HEK293T (cell line): ENCODE data around the gene TOPAZ1.

Experiments used
- CTCF ChIA-PET: fragments of 350-600 bp; formaldehyde crosslinking; extraction: SDS; loops from one replicate; lab custom pipeline; 2021; ENCODE audit warnings: antibody characterized with exemption, inconsistent platforms; lab: Yijun Ruan, JAX
- POLR2A ChIA-PET: fragments of 350-600 bp; formaldehyde crosslinking; extraction: SDS; loops from one replicate; lab custom pipeline; 2020; ENCODE audit warnings: antibody characterized with exemption, inconsistent platforms; lab: Yijun Ruan, JAX
- DNase-seq: peaks from one replicate; pipeline ENCODE4 v3.0.0; 2012; ENCODE audit warnings: mixed read lengths; ENCODE audit errors: extremely low spot score
- ARNT ChIP-seq: fragments of 450-650 bp; IDR thresholded peaks from 2 replicates; pipeline ENCODE4 v1.6.1; 2017; ENCODE audit warnings: mild to moderate bottlenecking
- BHLHE40 ChIP-seq: fragments of 450-650 bp; IDR thresholded peaks from 2 replicates; pipeline ENCODE4 v1.6.1; 2016; ENCODE audit warnings: mild to moderate bottlenecking, moderate library complexity, borderline replicate concordance
- CTBP1 ChIP-seq: fragments of 450-650 bp; IDR thresholded peaks from 2 replicates; pipeline ENCODE4 v1.6.1; 2016; ENCODE audit warnings: borderline replicate concordance
- ELF4 ChIP-seq: fragments of 450-650 bp; IDR thresholded peaks from 2 replicates; pipeline ENCODE4 v1.6.1; 2017; ENCODE audit warnings: antibody characterized with exemption
- FOXA1 ChIP-seq: fragments of 450-650 bp; IDR thresholded peaks from 2 replicates; pipeline ENCODE4 v1.6.1; 2016; ENCODE audit warnings: mild to moderate bottlenecking
- FOXK2 ChIP-seq: fragments of 450-650 bp; IDR thresholded peaks from 2 replicates; pipeline ENCODE4 v1.6.1; 2016; ENCODE audit warnings: mild to moderate bottlenecking
- FOXM1 ChIP-seq: fragments of 450-650 bp; IDR thresholded peaks from 2 replicates; pipeline ENCODE4 v1.6.1; 2017; ENCODE audit warnings: mild to moderate bottlenecking, borderline replicate concordance
- HDGF ChIP-seq: fragments of 450-650 bp; IDR thresholded peaks from 2 replicates; pipeline ENCODE4 v1.6.1; 2017; ENCODE audit warnings: antibody characterized with exemption, borderline replicate concordance
- L3MBTL2 ChIP-seq: fragments of 450-650 bp; conservative IDR thresholded peaks from 2 replicates; pipeline ENCODE4 v1.6.1; 2016; ENCODE audit warnings: mild to moderate bottlenecking
- LEF1 ChIP-seq: fragments of 450-650 bp; IDR thresholded peaks from 2 replicates; pipeline ENCODE4 v1.6.1; 2017; ENCODE audit warnings: mild to moderate bottlenecking, borderline replicate concordance
- NFRKB ChIP-seq: fragments of 450-650 bp; IDR thresholded peaks from 2 replicates; pipeline ENCODE4 v1.6.1; 2016; ENCODE audit warnings: mild to moderate bottlenecking, moderate library complexity
- PKNOX1 ChIP-seq: fragments of 450-650 bp; IDR thresholded peaks from 2 replicates; pipeline ENCODE4 v1.6.1; 2016
- SP1 ChIP-seq: fragments of 450-650 bp; IDR thresholded peaks from 2 replicates; pipeline ENCODE4 v1.6.1; 2017
- SUZ12 ChIP-seq: fragments of 450-650 bp; IDR thresholded peaks from 2 replicates; pipeline ENCODE4 v1.6.1; 2016; ENCODE audit warnings: mild to moderate bottlenecking
- TARDBP ChIP-seq: fragments of 450-650 bp; IDR thresholded peaks from 2 replicates; pipeline ENCODE4 v1.6.1; 2016
- ZNF384 ChIP-seq: fragments of 450-650 bp; IDR thresholded peaks from 2 replicates; pipeline ENCODE4 v1.6.1; 2016

TOPAZ1 gene

GRCh38 chr3:44309500-44309899, 67.8 kb downstream of the TOPAZ1 start:
- POLR2A ChIA-PET: no interaction called here
- CTCF ChIA-PET: no interaction called here

GRCh38 chr3:44318891-44319311, 77.2 kb downstream of the TOPAZ1 start:
- TF ChIP-seq CTBP1 (no peak), BHLHE40 (no peak), SP1 (no peak), FOXA1 (no peak), ELF4 (no peak), FOXK2 (no peak), SUZ12 (no peak), ARNT (no peak), FOXM1 (no peak), ZNF384 (no peak), HDGF (no peak), L3MBTL2 (no peak), LEF1 (no peak), NFRKB (no peak), TARDBP (no peak), PKNOX1 (no peak)
- ChIA-PET POLR2A (interaction anchor here (1.8 kb wide), 1 partner anchor 19 kb away, joined by 4 read pairs; no protein-coding TSS in a partner anchor), CTCF (no interaction called here)
- DNase-seq: no peak

More at GRCh38 chr3:44309500-44309899, 67.8 kb downstream of the TOPAZ1 start:
- TF ChIP-seq ARNT: no peak
- no peak for TF ChIP-seq SP1
- TF ChIP-seq PKNOX1: no peak
- no peak for TF ChIP-seq LEF1
- TF ChIP-seq NFRKB: no peak
- TF ChIP-seq L3MBTL2: no peak
- TF ChIP-seq FOXK2: no peak
- no peak for TF ChIP-seq SUZ12
- TF ChIP-seq ELF4: no peak
- TF ChIP-seq BHLHE40: no peak
- TF ChIP-seq TARDBP: no peak
- TF ChIP-seq FOXM1: no peak
- TF ChIP-seq ZNF384: no peak
- no peak for TF ChIP-seq HDGF
- no peak for TF ChIP-seq CTBP1
- TF ChIP-seq FOXA1: no peak
- DNase-seq: no peak

- ChIA-PET POLR2A (interaction anchor here (1.3 kb wide), 1 partner anchor 17 kb away, joined by 5 read pairs; the partner anchor contains the start of gene TCAIM), CTCF (interaction anchor here (1.5 kb wide), 1 partner anchor 16 kb away, joined by 3 read pairs; no protein-coding TSS in a partner anchor)
- TF ChIP-seq HDGF: no peak
- TF ChIP-seq SUZ12: no peak
- no peak for TF ChIP-seq L3MBTL2
- no peak for TF ChIP-seq NFRKB
- no peak for TF ChIP-seq ARNT
- no peak for TF ChIP-seq PKNOX1
- TF ChIP-seq FOXA1: no peak
- no peak for DNase-seq
These were observed 79.6 kb downstream of the TOPAZ1 start for GRCh38 chr3:44321335-44321734.

GRCh38 chr3:44323341-44323955, 81.8 kb downstream of the TOPAZ1 start:
- ChIA-PET POLR2A (interaction anchor here (1.6 kb wide), 1 partner anchor 15 kb away, joined by 6 read pairs; the partner anchor contains the start of gene TCAIM), CTCF (interaction anchor here (0.7 to 1.0 kb wide), 2 partner anchors 13 to 1047 kb away, joined by 3 read pairs; no protein-coding TSS in a partner anchor)
- TF ChIP-seq FOXK2 (peak; percentile 58; the same call in 1 of the 2 replicates), PKNOX1 (no peak)
- DNase-seq: peak; percentile 34

GRCh38 chr3:44324584-44324983, 82.9 kb downstream of the TOPAZ1 start:
- CTCF ChIA-PET: no interaction called here

More at GRCh38 chr3:44324584-44324983, 82.9 kb downstream of the TOPAZ1 start:
- DNase-seq: no peak
- TF ChIP-seq PKNOX1 (no peak), TARDBP (no peak), HDGF (no peak)
- POLR2A ChIA-PET: no interaction called here
